Suprapubic skin (tissue), 4 donors: ENCODE measurements around the gene INPP4B. TPM values are rescaled to one million over a fixed set of nuclear protein-coding genes. Genes with fewer than 3 reads are reported as not detected.

ENCODE experiments used
- DNase-seq, 2 donors: peaks; one replicate each; pipeline ENCODE4 v3.0.0-alpha.2; 2019; ENCODE audit warnings: low spot score in 2 of 2
- H3K27ac ChIP-seq: fragments of 200-600 bp; sonication (generic); one replicate; pipeline ENCODE4 v1.5.1; 2019
- H3K27me3 ChIP-seq: fragments of 200-600 bp; sonication (generic); one replicate; pipeline ENCODE4 v1.5.1; 2019
- H3K36me3 ChIP-seq: fragments of 200-600 bp; sonication (generic); one replicate; pipeline ENCODE4 v1.5.1; 2019
- H3K4me1 ChIP-seq: fragments of 200-600 bp; sonication (generic); one replicate; pipeline ENCODE4 v1.5.1; 2019
- H3K4me3 ChIP-seq: fragments of 200-600 bp; sonication (generic); one replicate; pipeline ENCODE4 v1.5.1; 2019; ENCODE audit warnings: mild to moderate bottlenecking
- H3K9me3 ChIP-seq: fragments of 200-600 bp; sonication (generic); one replicate; pipeline ENCODE4 v1.5.1; 2019
- CTCF ChIP-seq, 2 donors: fragments of 200-600 bp in 1 of 2; fragments of 450-650 bp in 1 of 2; sonication (generic) in 1 of 2; IDR thresholded peaks; one replicate each; pipeline ENCODE4 v1.5.1; 2016 to 2019; ENCODE audit warnings: antibody characterized with exemption in 2 of 2, mild to moderate bottlenecking in 1 of 2, moderate library complexity in 1 of 2
- EP300 ChIP-seq: sonication (generic); formaldehyde crosslinking; IDR thresholded peaks from one replicate; pipeline ENCODE4 v1.6.1; 2017; ENCODE audit warnings: antibody characterized with exemption
- POLR2A ChIP-seq, 2 donors: fragments of 450-650 bp; IDR thresholded peaks; one replicate each; pipeline ENCODE4 v1.6.1; 2017; ENCODE audit warnings: antibody characterized with exemption in 2 of 2, mild to moderate bottlenecking in 2 of 2, moderate library complexity in 2 of 2
- POLR2AphosphoS5 ChIP-seq, 3 donors: sonication (generic); formaldehyde crosslinking; IDR thresholded peaks; one replicate each; pipeline ENCODE4 v1.6.1; 2017; ENCODE audit warnings: antibody characterized with exemption in 3 of 3
- WGBS: methylation state at CpG from one replicate; pipeline ENCODE4 v1.1.5; 2018; 5-methylcytosine and 5-hydroxymethylcytosine counted together
- total RNA-seq, 4 donors: library from RNA; depleted of rRNA; stranded (reverse); fragments of >200 nt; gene quantifications; one replicate each; pipeline ENCODE4 v1.1.0, GENCODE V29; 2016

The INPP4B gene
- total RNA-seq, 4 donors from 2014 or later = 12.4 to 27.4 (median 17.4) TPM

- Histone ChIP-seq H3K4me3 (no peak overlapping the region), H3K27ac (no peak overlapping the region), H3K27me3 (no peaks in the 10 kb centered on the region), H3K9me3 (no peaks in the 10 kb centered on the region), H3K36me3 (no peaks in the 10 kb centered on the region), H3K4me1 (no peaks in the 10 kb centered on the region)
- DNase-seq = no peak
- 89% methylated on average over 3 of the region's 3 CpGs for WGBS
- TF ChIP-seq CTCF (IDR thresholded peaks at IDR 0.05) (no peak), EP300 (no peak), POLR2A (IDR thresholded peaks at IDR 0.05) (no peak), POLR2AphosphoS5 (IDR thresholded peaks at IDR 0.05) (no peak)
These were observed 425.6 kb downstream of the INPP4B start for GRCh38 chr4:142420311-142421095.

DNA sequence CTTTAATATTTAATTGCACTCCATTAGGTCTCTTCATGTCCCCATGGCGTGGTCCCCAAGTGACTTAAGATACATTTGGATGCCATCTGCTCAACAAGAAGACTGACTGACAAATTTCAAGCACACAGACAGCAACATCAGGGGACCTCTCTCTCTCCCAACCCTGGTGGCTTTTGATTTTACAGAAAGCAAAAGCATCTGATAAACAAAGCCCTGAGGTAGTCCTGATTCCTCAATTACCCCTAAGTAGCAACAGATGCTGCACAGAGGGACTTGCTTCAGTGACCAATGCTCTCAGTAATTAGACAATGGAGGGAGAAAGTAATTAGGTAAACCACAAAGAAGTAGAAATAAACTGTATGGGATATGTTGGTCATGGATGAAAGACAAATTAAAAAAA is 426.4 kb downstream of the INPP4B start:
- no peak for DNase-seq
- H3K9me3 ChIP-seq = no peaks in the 10 kb centered on the region
- no peaks in the 10 kb centered on the region for H3K4me1 ChIP-seq
- WGBS = 67% methylated on average over 1 of the region's 1 CpG
- no peak overlapping the region for H3K4me3 ChIP-seq
- H3K27ac ChIP-seq = no peak overlapping the region
- no peaks in the 10 kb centered on the region for H3K36me3 ChIP-seq
- no peaks in the 10 kb centered on the region for H3K27me3 ChIP-seq
- TF ChIP-seq CTCF (IDR thresholded peaks at IDR 0.05) (no peak), POLR2A (IDR thresholded peaks at IDR 0.05) (no peak), EP300 (no peak), POLR2AphosphoS5 (IDR thresholded peaks at IDR 0.05) (no peak)

- TF ChIP-seq EP300 (no peak), POLR2AphosphoS5 (IDR thresholded peaks at IDR 0.05) (no peak), POLR2A (IDR thresholded peaks at IDR 0.05) (no peak), CTCF (IDR thresholded peaks at IDR 0.05) (no peak)
- 92% methylated on average over 2 of the region's 2 CpGs for WGBS
- H3K4me1 ChIP-seq = no peaks in the 10 kb centered on the region
These were observed 427.4 kb downstream of the INPP4B start for GRCh38 chr4:142418697-142419096.

DNA sequence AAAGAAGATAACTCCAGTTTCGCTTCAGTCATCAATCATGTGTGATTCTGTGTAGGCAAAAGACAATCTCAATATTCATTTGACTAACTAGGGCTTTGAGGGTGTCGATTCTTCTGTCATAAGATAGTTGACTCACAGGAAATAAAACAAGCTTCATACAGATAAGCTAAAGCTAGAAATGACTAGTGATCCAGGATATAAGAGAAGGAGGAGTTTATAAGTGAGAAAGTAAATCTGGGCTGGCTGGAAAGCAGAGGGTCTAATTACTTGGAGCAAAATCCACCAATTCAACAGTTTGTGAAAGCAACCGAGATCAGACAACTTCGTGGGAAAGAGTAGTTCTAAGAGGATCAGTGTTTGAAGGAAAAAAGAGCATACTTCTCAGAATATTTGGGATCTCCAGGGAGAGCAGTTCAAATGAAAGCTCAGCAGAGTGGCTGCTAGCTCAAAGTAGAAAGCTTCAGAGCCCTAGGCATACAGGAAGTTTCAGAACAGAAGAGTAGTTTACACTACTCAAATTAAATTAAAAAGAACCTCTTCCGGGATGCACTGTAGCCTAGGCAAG is 429.3 kb downstream of the INPP4B start:
- H3K4me1 ChIP-seq = no peaks in the 10 kb centered on the region
- no peaks in the 10 kb centered on the region for H3K27me3 ChIP-seq
- H3K27ac ChIP-seq = no peak overlapping the region
- no peak for TF ChIP-seq POLR2A (IDR thresholded peaks at IDR 0.05)
- no peak for TF ChIP-seq EP300
- DNase-seq = no peak
- H3K4me3 ChIP-seq = no peak overlapping the region
- 58% methylated on average over 5 of the region's 5 CpGs for whole genome bisulfite sequencing
- H3K9me3 ChIP-seq = no peaks in the 10 kb centered on the region
- no peaks in the 10 kb centered on the region for H3K36me3 ChIP-seq

More at GRCh38 chr4:142418697-142419096, 427.4 kb downstream of the INPP4B start:
- no peak overlapping the region for H3K4me3 ChIP-seq
- no peaks in the 10 kb centered on the region for H3K9me3 ChIP-seq
- H3K27me3 ChIP-seq = no peaks in the 10 kb centered on the region
- no peak for DNase-seq
- no peaks in the 10 kb centered on the region for H3K36me3 ChIP-seq
- no peak overlapping the region for H3K27ac ChIP-seq

DNA sequence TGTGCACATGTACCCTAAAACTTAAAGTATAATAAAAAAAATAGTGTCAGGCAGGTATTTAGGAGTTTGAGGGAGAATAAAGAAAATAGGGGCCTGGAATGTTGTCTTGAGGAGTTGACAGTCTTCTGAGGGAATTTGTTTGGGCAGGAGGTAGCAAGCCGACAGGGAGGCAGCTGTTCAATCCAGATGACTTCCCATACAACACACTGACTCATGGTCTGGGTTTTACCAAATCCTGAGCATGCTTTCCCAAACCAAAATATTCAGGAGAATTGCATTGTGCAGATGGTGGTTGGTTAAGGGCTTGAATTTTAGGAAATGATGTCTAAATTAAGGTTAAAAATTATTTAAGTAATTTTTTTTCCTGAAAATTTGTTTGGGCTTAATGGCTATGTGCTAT is 430.0 kb downstream of the INPP4B start:
- Histone ChIP-seq H3K36me3 (no peaks in the 10 kb centered on the region), H3K4me3 (no peak overlapping the region), H3K4me1 (no peaks in the 10 kb centered on the region), H3K27ac (no peak overlapping the region), H3K9me3 (no peaks in the 10 kb centered on the region), H3K27me3 (no peaks in the 10 kb centered on the region)
- DNase-seq = no peak
- TF ChIP-seq POLR2AphosphoS5 (IDR thresholded peaks at IDR 0.05) = no peak
- TF ChIP-seq POLR2A (IDR thresholded peaks at IDR 0.05) = no peak
- no peak for TF ChIP-seq EP300
- no peak for TF ChIP-seq CTCF (IDR thresholded peaks at IDR 0.05)
- 62% methylated on average over 1 of the region's 1 CpG for WGBS
